ENCODE measurements around the gene SCRN3. TPM values are rescaled to one million over a fixed set of nuclear protein-coding genes. Genes with fewer than 3 reads are reported as not detected.

Gene SCRN3
- polyA plus RNA-seq, 1 donor: 23.8 TPM

- no peak for DNase-seq
- no peaks in the 10 kb centered on the region for H3K9me3 ChIP-seq (ENCODE audit: control insufficient read depth, low read depth, low read length)
- H3K4me1 ChIP-seq (ENCODE audit: control insufficient read depth, insufficient read depth, low read length): no peaks in the 10 kb centered on the region
- no peak overlapping the region for H3K4me3 ChIP-seq (ENCODE audit: low read length)
- H3K36me3 ChIP-seq (ENCODE audit: control insufficient read depth, insufficient read depth, low read length): no peaks in the 10 kb centered on the region
- H3K27ac ChIP-seq (ENCODE audit: low read length): no peak overlapping the region
- no peaks in the 10 kb centered on the region for H3K27me3 ChIP-seq (ENCODE audit: control insufficient read depth, insufficient read depth, low read length)
- WGBS (ENCODE audit: insufficient coverage, low lambda C conversion rate): 83% methylated on average over 1 of the region's 2 CpGs
Measured at GRCh38 chr2:174439950-174440349, 44.4 kb downstream of the SCRN3 start.

- no peaks in the 10 kb centered on the region for H3K36me3 ChIP-seq (ENCODE audit: control insufficient read depth, insufficient read depth, low read length)
- no peaks in the 10 kb centered on the region for H3K9me3 ChIP-seq (ENCODE audit: control insufficient read depth, low read depth, low read length)
- no peaks in the 10 kb centered on the region for H3K4me1 ChIP-seq (ENCODE audit: control insufficient read depth, insufficient read depth, low read length)
- no CpG with 5 or more reads among the region's 3 CpGs for WGBS (ENCODE audit: insufficient coverage, low lambda C conversion rate)
- DNase-seq: no peak
- no peak overlapping the region for H3K4me3 ChIP-seq (ENCODE audit: low read length)
- H3K27ac ChIP-seq (ENCODE audit: low read length): no peak overlapping the region
- H3K27me3 ChIP-seq (ENCODE audit: control insufficient read depth, insufficient read depth, low read length): no peaks in the 10 kb centered on the region
Measured at GRCh38 chr2:174442546-174443510, 47.3 kb downstream of the SCRN3 start.

GRCh38 chr2:174444761-174445160 is 49.2 kb downstream of the SCRN3 start:
- Histone ChIP-seq H3K27ac (ENCODE audit: low read length) (no peak overlapping the region), H3K9me3 (ENCODE audit: control insufficient read depth, low read depth, low read length) (no peaks in the 10 kb centered on the region), H3K36me3 (ENCODE audit: control insufficient read depth, insufficient read depth, low read length) (no peaks in the 10 kb centered on the region), H3K4me1 (ENCODE audit: control insufficient read depth, insufficient read depth, low read length) (no peaks in the 10 kb centered on the region), H3K4me3 (ENCODE audit: low read length) (no peak overlapping the region), H3K27me3 (ENCODE audit: control insufficient read depth, insufficient read depth, low read length) (no peaks in the 10 kb centered on the region)
- whole genome bisulfite sequencing (ENCODE audit: insufficient coverage, low lambda C conversion rate): 33% methylated on average over 1 of the region's 6 CpGs
- no peak for DNase-seq

GRCh38 chr2:174445248-174445647 is 49.7 kb downstream of the SCRN3 start:
- Histone ChIP-seq H3K27me3 (ENCODE audit: control insufficient read depth, insufficient read depth, low read length) (no peaks in the 10 kb centered on the region), H3K4me3 (ENCODE audit: low read length) (no peak overlapping the region), H3K36me3 (ENCODE audit: control insufficient read depth, insufficient read depth, low read length) (no peaks in the 10 kb centered on the region), H3K4me1 (ENCODE audit: control insufficient read depth, insufficient read depth, low read length) (no peaks in the 10 kb centered on the region), H3K9me3 (ENCODE audit: control insufficient read depth, low read depth, low read length) (no peaks in the 10 kb centered on the region), H3K27ac (ENCODE audit: low read length) (no peak overlapping the region)
- WGBS (ENCODE audit: insufficient coverage, low lambda C conversion rate): no CpG with 5 or more reads among the region's 3 CpGs
- no peak for DNase-seq

GRCh38 chr2:174446531-174446930 is 51.0 kb downstream of the SCRN3 start:
- Histone ChIP-seq H3K4me1 (ENCODE audit: control insufficient read depth, insufficient read depth, low read length) (no peaks in the 10 kb centered on the region), H3K27ac (ENCODE audit: low read length) (no peak overlapping the region), H3K36me3 (ENCODE audit: control insufficient read depth, insufficient read depth, low read length) (no peaks in the 10 kb centered on the region), H3K9me3 (ENCODE audit: control insufficient read depth, low read depth, low read length) (no peaks in the 10 kb centered on the region), H3K4me3 (ENCODE audit: low read length) (no peak overlapping the region), H3K27me3 (ENCODE audit: control insufficient read depth, insufficient read depth, low read length) (no peaks in the 10 kb centered on the region)
- WGBS (ENCODE audit: insufficient coverage, low lambda C conversion rate): 83% methylated on average over 1 of the region's 4 CpGs
- DNase-seq: no peak

GRCh38 chr2:174449033-174449432 is 53.5 kb downstream of the SCRN3 start:
- WGBS (ENCODE audit: insufficient coverage, low lambda C conversion rate): 100% methylated on average over 1 of the region's 2 CpGs
- Histone ChIP-seq H3K27ac (ENCODE audit: low read length) (no peak overlapping the region), H3K4me3 (ENCODE audit: low read length) (no peak overlapping the region), H3K4me1 (ENCODE audit: control insufficient read depth, insufficient read depth, low read length) (no peaks in the 10 kb centered on the region), H3K9me3 (ENCODE audit: control insufficient read depth, low read depth, low read length) (no peaks in the 10 kb centered on the region), H3K36me3 (ENCODE audit: control insufficient read depth, insufficient read depth, low read length) (no peaks in the 10 kb centered on the region), H3K27me3 (ENCODE audit: control insufficient read depth, insufficient read depth, low read length) (no peaks in the 10 kb centered on the region)
- no peak for DNase-seq

GRCh38 chr2:174450021-174450816 is 54.7 kb downstream of the SCRN3 start:
- 73% methylated on average over 2 of the region's 4 CpGs for WGBS (ENCODE audit: insufficient coverage, low lambda C conversion rate)
- no peak for DNase-seq
- Histone ChIP-seq H3K4me3 (ENCODE audit: low read length) (no peak overlapping the region), H3K4me1 (ENCODE audit: control insufficient read depth, insufficient read depth, low read length) (no peaks in the 10 kb centered on the region), H3K36me3 (ENCODE audit: control insufficient read depth, insufficient read depth, low read length) (no peaks in the 10 kb centered on the region), H3K9me3 (ENCODE audit: control insufficient read depth, low read depth, low read length) (no peaks in the 10 kb centered on the region), H3K27ac (ENCODE audit: low read length) (no peak overlapping the region), H3K27me3 (ENCODE audit: control insufficient read depth, insufficient read depth, low read length) (no peaks in the 10 kb centered on the region)

GRCh38 chr2:174454566-174454965 is 59.0 kb downstream of the SCRN3 start:
- H3K4me3 ChIP-seq (ENCODE audit: low read length): no peak overlapping the region
- 62% methylated on average over 2 of the region's 2 CpGs for WGBS (ENCODE audit: insufficient coverage, low lambda C conversion rate)
- no peaks in the 10 kb centered on the region for H3K36me3 ChIP-seq (ENCODE audit: control insufficient read depth, insufficient read depth, low read length)
- no peak for DNase-seq
- no peak overlapping the region for H3K27ac ChIP-seq (ENCODE audit: low read length)
- H3K27me3 ChIP-seq (ENCODE audit: control insufficient read depth, insufficient read depth, low read length): no peaks in the 10 kb centered on the region
- H3K4me1 ChIP-seq (ENCODE audit: control insufficient read depth, insufficient read depth, low read length): no peaks in the 10 kb centered on the region
- H3K9me3 ChIP-seq (ENCODE audit: control insufficient read depth, low read depth, low read length): no peaks in the 10 kb centered on the region

GRCh38 chr2:174461221-174461620 is 65.7 kb downstream of the SCRN3 start:
- no peaks in the 10 kb centered on the region for H3K9me3 ChIP-seq (ENCODE audit: control insufficient read depth, low read depth, low read length)
- H3K4me3 ChIP-seq (ENCODE audit: low read length): no peak overlapping the region
- peaks cover 2% of the 10 kb centered on the region for H3K27me3 ChIP-seq (ENCODE audit: control insufficient read depth, insufficient read depth, low read length)
- no peak overlapping the region for H3K27ac ChIP-seq (ENCODE audit: low read length)
- H3K36me3 ChIP-seq (ENCODE audit: control insufficient read depth, insufficient read depth, low read length): no peaks in the 10 kb centered on the region
- H3K4me1 ChIP-seq (ENCODE audit: control insufficient read depth, insufficient read depth, low read length): no peaks in the 10 kb centered on the region
- no peak for DNase-seq
- 80% methylated on average over 1 of the region's 1 CpG for WGBS (ENCODE audit: insufficient coverage, low lambda C conversion rate)

GRCh38 chr2:174465327-174465726 is 69.8 kb downstream of the SCRN3 start:
- H3K27me3 ChIP-seq (ENCODE audit: control insufficient read depth, insufficient read depth, low read length): peaks cover 2% of the 10 kb centered on the region
- no peak for DNase-seq
- no peaks in the 10 kb centered on the region for H3K36me3 ChIP-seq (ENCODE audit: control insufficient read depth, insufficient read depth, low read length)
- no peaks in the 10 kb centered on the region for H3K4me1 ChIP-seq (ENCODE audit: control insufficient read depth, insufficient read depth, low read length)
- H3K4me3 ChIP-seq (ENCODE audit: low read length): no peak overlapping the region
- no CpG with 5 or more reads among the region's 4 CpGs for WGBS (ENCODE audit: insufficient coverage, low lambda C conversion rate)
- H3K27ac ChIP-seq (ENCODE audit: low read length): no peak overlapping the region
- H3K9me3 ChIP-seq (ENCODE audit: control insufficient read depth, low read depth, low read length): no peaks in the 10 kb centered on the region
